Thyroid gland (tissue), 4 donors: Measurements from ENCODE around the gene BCAS1. TPM values are rescaled to one million over a fixed set of nuclear protein-coding genes. Genes with fewer than 3 reads are reported as not detected.

Experiments
- DNase-seq, 2 donors: peaks; one replicate each; pipeline ENCODE4 v3.0.0-alpha.2; 2019
- H3K27ac ChIP-seq, 3 donors: fragments of 200-600 bp; sonication (generic); 1 replicate in 2 of 3; 2 replicates in 1 of 3; pipeline ENCODE4 v1.5.1; 2016 to 2019; ENCODE audit warnings: mild to moderate bottlenecking in 1 of 3, moderate library complexity in 1 of 3
- H3K27me3 ChIP-seq: fragments of 200-600 bp; sonication (generic); one replicate; pipeline ENCODE4 v1.5.1; 2019
- H3K36me3 ChIP-seq, 2 donors: fragments of 200-600 bp; sonication (generic); one replicate each; pipeline ENCODE4 v1.5.1; 2016 to 2019
- H3K4me1 ChIP-seq, 2 donors: fragments of 200-600 bp; sonication (generic); one replicate each; pipeline ENCODE4 v1.5.1; 2017 to 2019
- H3K4me3 ChIP-seq, 3 donors: fragments of 200-600 bp; sonication (generic); replicated peaks in 1 of 3; 1 replicate in 2 of 3; 2 replicates in 1 of 3; pipeline ENCODE4 v1.5.1; 2016; ENCODE audit warnings: mild to moderate bottlenecking in 1 of 3
- H3K9me3 ChIP-seq: fragments of 200-600 bp; sonication (generic); one replicate; pipeline ENCODE4 v1.5.1; 2017
- CTCF ChIP-seq, 6 experiments: fragments of 200-600 bp in 3 of 6; fragments of 450-650 bp in 3 of 6; sonication (generic) in 3 of 6; IDR thresholded peaks; one replicate each; pipeline ENCODE4 v1.5.1; 2016 to 2019; ENCODE audit warnings: antibody characterized with exemption in 6 of 6, mild to moderate bottlenecking in 2 of 6, inconsistent platforms in 1 of 6, moderate library complexity in 1 of 6
- POLR2A ChIP-seq, 2 donors: fragments of 450-650 bp; IDR thresholded peaks; one replicate each; pipeline ENCODE4 v1.6.1; 2017; ENCODE audit warnings: antibody characterized with exemption in 2 of 2, mild to moderate bottlenecking in 2 of 2, moderate library complexity in 1 of 2
- WGBS, 2 donors: methylation state at CpG; one replicate each; pipeline ENCODE4 v1.1.5; 2017; 5-methylcytosine and 5-hydroxymethylcytosine counted together
- intact Hi-C: fragments of 100-400 bp; cut with DNase I; formaldehyde crosslinking; loops from one replicate; pipeline ENCODE4 v1.15.1; 2023
- total RNA-seq, 4 donors: library from RNA; depleted of rRNA; stranded (reverse); fragments of >200 nt; gene quantifications; one replicate each; pipeline ENCODE4 v1.2.3, GENCODE V29; 2016

BCAS1 gene
- total RNA-seq: under 1 TPM in 1 of 4 donors, not detected in 3; 0.11 TPM

GRCh38 chr20:54070187-54070987, at the start of gene BCAS1:
TSS of gene BCAS1 (minus strand) at chr20:54070594. CDS start at chr20:54058718, 11,876 bp downstream.
- TF ChIP-seq POLR2A (IDR thresholded peaks at IDR 0.05) (no peak), CTCF (IDR thresholded peaks at IDR 0.05) (no peak)
- intact Hi-C loops: no loop called here
- no peak within 1 kb of the TSS for H3K4me3 ChIP-seq
- H3K36me3 ChIP-seq: no peaks in the 10 kb centered on the region
- H3K27ac ChIP-seq: no peak within 1 kb of the TSS
- DNase-seq: no peak
- no peaks in the 10 kb centered on the region for H3K4me1 ChIP-seq
- H3K27me3 ChIP-seq: no peaks in the 10 kb centered on the region
- no peaks in the 10 kb centered on the region for H3K9me3 ChIP-seq
- WGBS, 2 donors: 61 to 63% methylated on average over 11 of the region's 11 CpGs

GRCh38 chr20:54119744-54120143, 49.4 kb upstream of the BCAS1 start:
- WGBS, 2 donors: 86% methylated on average over 2 of the region's 2 CpGs
- TF ChIP-seq CTCF (IDR thresholded peaks at IDR 0.05) (no peak), POLR2A (IDR thresholded peaks at IDR 0.05) (no peak)
- Histone ChIP-seq H3K27me3 (no peaks in the 10 kb centered on the region), H3K4me1 (peaks cover 28 to 32% of the 10 kb centered on the region in 2 donors), H3K9me3 (no peaks in the 10 kb centered on the region), H3K27ac (no peak overlapping the region), H3K4me3 (no peak overlapping the region), H3K36me3 (no peaks in the 10 kb centered on the region)
- DNase-seq: no peak
- intact Hi-C loops: no loop called here

GRCh38 chr20:54118220-54119001, 48.0 kb upstream of the BCAS1 start:
- Histone ChIP-seq H3K27ac (no peak overlapping the region), H3K27me3 (no peaks in the 10 kb centered on the region), H3K4me1 (peaks cover 19 to 22% of the 10 kb centered on the region in 2 donors), H3K9me3 (no peaks in the 10 kb centered on the region), H3K36me3 (no peaks in the 10 kb centered on the region), H3K4me3 (no peak overlapping the region)
- DNase-seq: no peak
- intact Hi-C loops: no loop called here
- WGBS, 2 donors: 81 to 84% methylated on average over 9 of the region's 9 CpGs
- TF ChIP-seq CTCF (IDR thresholded peaks at IDR 0.05) (no peak), POLR2A (IDR thresholded peaks at IDR 0.05) (no peak)

GRCh38 chr20:54116550-54117235, 46.3 kb upstream of the BCAS1 start:
- DNase-seq: no peak
- no peak for TF ChIP-seq POLR2A (IDR thresholded peaks at IDR 0.05)
- no peak for TF ChIP-seq CTCF (IDR thresholded peaks at IDR 0.05)
- H3K4me3 ChIP-seq: no peak overlapping the region
- H3K9me3 ChIP-seq: no peaks in the 10 kb centered on the region
- H3K4me1 ChIP-seq: peaks cover 4 to 5% of the 10 kb centered on the region in 2 donors
- intact Hi-C loops: no loop called here
- H3K36me3 ChIP-seq: no peaks in the 10 kb centered on the region
- no peaks in the 10 kb centered on the region for H3K27me3 ChIP-seq
- 96% methylated on average over 4 of the region's 4 CpGs for WGBS, 2 donors
- no peak overlapping the region for H3K27ac ChIP-seq
